K562 (cell line): ENCODE measurements around the gene ANKRD23. TPM values are rescaled to one million over a fixed set of nuclear protein-coding genes. Genes with fewer than 3 reads are reported as not detected.

ENCODE experiments used
- CCNT2 ChIP-seq: IDR thresholded peaks from 2 replicates; pipeline ENCODE4 v1.6.1; 2011; ENCODE audit warnings: borderline replicate concordance, low read depth, mild to moderate bottlenecking, moderate library complexity, mixed read lengths, low read length; ENCODE audit not compliant: insufficient read length; ENCODE audit errors: extremely low read depth
- HMGN3 ChIP-seq: IDR thresholded peaks from 2 replicates; pipeline ENCODE4 v1.6.1; 2011; ENCODE audit warnings: borderline replicate concordance, low read depth, mild to moderate bottlenecking, mixed read lengths, low read length; ENCODE audit not compliant: insufficient read length; ENCODE audit errors: extremely low read depth
- MAZ ChIP-seq, 2 experiments: fragments of 450-650 bp in 1 of 2; sonication (generic) in 1 of 2; formaldehyde crosslinking; IDR thresholded peaks in 1 of 2; conservative IDR thresholded peaks in 1 of 2; 2 replicates each; pipeline versions ENCODE4 v1.4.0 to v1.5.0; 2020; ENCODE audit warnings: mild to moderate bottlenecking in 1 of 2, missing genetic modification reagents in 1 of 2
- NR0B1 ChIP-seq: fragments of 450-650 bp; IDR thresholded peaks from one replicate; pipeline ENCODE4 v1.6.1; 2018; ENCODE audit warnings: mild to moderate bottlenecking, moderate library complexity; ENCODE audit not compliant: partially characterized antibody
- NR2F6 ChIP-seq: fragments of 450-650 bp; formaldehyde crosslinking; IDR thresholded peaks from 2 replicates; pipeline ENCODE4 v1.4.0; 2020; ENCODE audit warnings: mild to moderate bottlenecking
- PHB ChIP-seq: fragments of 250-450 bp; sonication (Bioruptor Pico); IDR thresholded peaks from 2 replicates; pipeline ENCODE4 v1.5.0; 2021
- PRDM10 ChIP-seq: fragments of 450-650 bp; IDR thresholded peaks from 2 replicates; pipeline ENCODE4 v1.6.1; 2018; ENCODE audit not compliant: partially characterized antibody
- RBFOX2 ChIP-seq: fragments of 200-400 bp; formaldehyde crosslinking; IDR thresholded peaks from 2 replicates; pipeline ENCODE4 v1.6.1; 2017; ENCODE audit warnings: low read depth, mild to moderate bottlenecking, low read length, moderate library complexity
- SNRNP70 ChIP-seq: fragments of 200-400 bp; formaldehyde crosslinking; optimal IDR thresholded peaks from 2 replicates; pipeline ENCODE3; 2017; ENCODE audit warnings: low read depth, low read length
- TEAD4 ChIP-seq, 2 experiments: sonication (generic) in 1 of 2; formaldehyde crosslinking in 1 of 2; IDR thresholded peaks; 2 replicates each; pipeline versions ENCODE4 v1.6.1 to v1.8.0; 2012 to 2022; ENCODE audit warnings: borderline replicate concordance in 1 of 2, inconsistent platforms in 1 of 2, low read length in 1 of 2, mild to moderate bottlenecking in 1 of 2, missing genetic modification reagents in 1 of 2
- TFAP4 ChIP-seq: sonication (generic); formaldehyde crosslinking; IDR thresholded peaks from 2 replicates; pipeline ENCODE4 v1.8.0; 2022; ENCODE audit warnings: missing genetic modification reagents, mild to moderate bottlenecking, moderate library complexity, borderline replicate concordance
- YBX1 ChIP-seq: fragments of 450-650 bp; IDR thresholded peaks from 2 replicates; pipeline ENCODE4 v1.7.1; 2016; ENCODE audit warnings: mild to moderate bottlenecking
- ZBTB7A ChIP-seq: IDR thresholded peaks from 2 replicates; pipeline ENCODE4 v1.6.1; 2011; ENCODE audit warnings: low read depth, mild to moderate bottlenecking, low read length, moderate library complexity, borderline replicate concordance; ENCODE audit not compliant: control insufficient read depth
- ZNF263 ChIP-seq: sonication (generic); formaldehyde crosslinking; IDR thresholded peaks from 2 replicates; pipeline ENCODE4 v1.8.0; 2022; ENCODE audit warnings: mild to moderate bottlenecking, missing genetic modification reagents, borderline replicate concordance
- ZNF57 ChIP-seq: fragments of 450-650 bp; formaldehyde crosslinking; IDR thresholded peaks from 2 replicates; pipeline ENCODE4 v1.4.0; 2020; ENCODE audit warnings: mild to moderate bottlenecking, moderate library complexity
- ZNF717 ChIP-seq: fragments of 250-450 bp; sonication (Bioruptor Pico); IDR thresholded peaks from 2 replicates; pipeline ENCODE4 v1.5.0; 2021
- ZNF740 ChIP-seq, 3 experiments: fragments of 200-800 bp in 1 of 3; sonication (Bioruptor generic) in 1 of 3; sonication (generic) in 1 of 3; formaldehyde crosslinking in 1 of 3; IDR thresholded peaks; 2 replicates each; pipeline versions ENCODE4 v1.6.1 to v1.8.0; 2016 to 2022; ENCODE audit warnings: mild to moderate bottlenecking in 2 of 3, missing compliant biosample characterization in 2 of 3, missing genetic modification characterization in 2 of 3, missing genetic modification reagents in 1 of 3
- ZNF830 ChIP-seq: fragments of 250-450 bp; sonication (Bioruptor Pico); IDR thresholded peaks from 2 replicates; pipeline ENCODE4 v1.5.0; 2021; ENCODE audit warnings: mild to moderate bottlenecking
- polyA plus RNA-seq, 8 experiments: library from polyadenylated mRNA; depleted of rRNA in 4 of 8; stranded (reverse) in 5 of 8; unstranded in 3 of 8; fragments of >200 nt; fragmentation: Nextera tagmentation in 2 of 8; fragmentation: Illumina TruSeq in 1 of 8; extraction: Ambion mirVana in 2 of 8; extraction: Trizol in 1 of 8; gene quantifications; 2 replicates each; pipeline versions ENCODE4 v1.2.1 to v1.2.3, GENCODE V29; 2011 to 2014; ENCODE audit warnings: inconsistent platforms in 1 of 8, missing spikeins in 1 of 8
- total RNA-seq, 7 experiments: library from RNA; depleted of rRNA in 6 of 7; stranded (reverse); fragments of >200 nt in 6 of 7; fragmentation: Illumina TruSeq in 2 of 7; extraction: Trizol in 2 of 7; gene quantifications; 2 replicates each; pipeline versions ENCODE4 v1.2.1 to v1.2.3, GENCODE V29; 2011 to 2021; ENCODE audit warnings: low replicate concordance in 1 of 7

ANKRD23 gene
- total and polyA plus RNA-seq, 9 of the 15 experiments (the other 6 are each of a cell fraction or from before 2014, with no cell fraction given), result 0.32 to 4.8 (median 2.8) TPM

- TF ChIP-seq NR0B1, result no peak
- TF ChIP-seq SNRNP70, result no peak
- 0 out of 2 replicates have a peak, but pooled peaks have one; percentile 56 for TF ChIP-seq ZNF740 (CRISPR knock-in tag; IDR thresholded peaks at IDR 0.05)
- TF ChIP-seq ZNF740 (tag; IDR thresholded peaks at IDR 0.05), result no peak
- TF ChIP-seq ZNF57 (CRISPR knock-in tag), result no peak
- TF ChIP-seq ZNF830 (CRISPR knock-in tag), result no peak
- TF ChIP-seq RBFOX2, result peak; percentile 35; the same call in 1 of the 2 replicates
- TF ChIP-seq ZNF717 (CRISPR knock-in tag), result 0 out of 2 replicates have a peak, but pooled peaks have one; percentile 37
- TF ChIP-seq TFAP4 (CRISPR knock-in tag), result 0 out of 2 replicates have a peak, but pooled peaks have one; percentile 12
- peak; percentile 89 for TF ChIP-seq ZNF263 (CRISPR knock-in tag)
- 0 out of 4 replicates have a peak, but pooled peaks of 1 of the 2 experiments have one; percentile 26 for TF ChIP-seq MAZ (CRISPR knock-in tag; conservative IDR thresholded peaks at IDR 0.05 in 1 of 2, IDR thresholded peaks at IDR 0.05 in 1 of 2)
- peak; percentile 32; the same call in 1 of the 2 replicates for TF ChIP-seq ZBTB7A
- TF ChIP-seq NR2F6 (CRISPR knock-in tag), result no peak
- TF ChIP-seq TEAD4 (IDR thresholded peaks at IDR 0.05; ENCODE audit: low read length), result no peak
- no peak for TF ChIP-seq TEAD4 (CRISPR knock-in tag; IDR thresholded peaks at IDR 0.05; ENCODE audit: borderline replicate concordance)
- TF ChIP-seq PHB, result 0 out of 2 replicates have a peak, but pooled peaks have one; percentile 32
- TF ChIP-seq HMGN3, result peak; percentile 70
- TF ChIP-seq PRDM10, result no peak
- TF ChIP-seq CCNT2, result peak; percentile 43
- TF ChIP-seq YBX1, result no peak
Observed at GRCh38 chr2:96875498-96876268, 31.9 kb upstream of the ANKRD23 start (continued).
